T-cell (primary cell): ENCODE results near the gene CUTA. TPM values are rescaled to one million over a fixed set of nuclear protein-coding genes. Genes with fewer than 3 reads are reported as not detected.
A peak's percentile ranks its signal among the peaks of the same experiment; 100 is the strongest.

Experiments
- ATAC-seq, 4 experiments: fragments of 200-7000 bp in 3 of 4; fragments of 150-1000 bp in 1 of 4; cut with Tn5 transposase; replicated peaks in 1 of 4; 1 replicate in 3 of 4; 2 replicates in 1 of 4; pipeline ENCODE4 v1.10.0; 2021; ENCODE audit warnings: moderate library complexity in 3 of 4, mild to moderate bottlenecking in 2 of 4, moderate number of reproducible peaks in 1 of 4
- CTCF ChIA-PET, 2 donors: fragments of 300-600 bp; sonication (Branson Sonifier 250); formaldehyde crosslinking; loops; one replicate each; lab custom pipeline; 2022; ENCODE audit warnings: antibody characterized with exemption in 2 of 2; lab: Charles Lee
- POLR2A ChIA-PET, 2 donors: fragments of 300-600 bp; sonication (Branson Sonifier 250); formaldehyde crosslinking; loops; one replicate each; lab custom pipeline; 2022; ENCODE audit warnings: antibody characterized with exemption in 2 of 2; lab: Charles Lee
- DNase-seq, 35 experiments: peaks; one replicate each; pipeline versions ENCODE4 v3.0.0 to v3.0.0-alpha.2; 2013 to 2023
- H3K27ac ChIP-seq: one replicate; pipeline ENCODE4 v1.5.1; 2013; ENCODE audit warnings: low read length
- H3K27me3 ChIP-seq, 2 experiments: replicated peaks in 1 of 2; 1 replicate in 1 of 2; 2 replicates in 1 of 2; pipeline versions ENCODE4 v1.6.1 to v1.7.0; 2013; ENCODE audit warnings: low read length in 1 of 2, mixed read lengths in 1 of 2; ENCODE audit not compliant: control insufficient read depth in 2 of 2, insufficient read depth in 2 of 2; ENCODE audit errors: extremely low read depth in 1 of 2
- H3K36me3 ChIP-seq, 2 donors: 1 replicate in 1 of 2; 2 replicates in 1 of 2; pipeline versions ENCODE4 v1.6.1 to v1.7.0; 2013; ENCODE audit warnings: low read length in 1 of 2; ENCODE audit not compliant: control insufficient read depth in 2 of 2, insufficient read depth in 1 of 2; ENCODE audit errors: extremely low read depth in 1 of 2
- H3K4me1 ChIP-seq, 2 experiments: 1 replicate in 1 of 2; 2 replicates in 1 of 2; pipeline versions ENCODE4 v1.6.1 to v1.7.0; 2013; ENCODE audit warnings: low read length in 2 of 2, mixed read lengths in 1 of 2; ENCODE audit not compliant: insufficient read depth in 2 of 2, control insufficient read depth in 1 of 2; ENCODE audit errors: extremely low read depth in 1 of 2
- H3K4me3 ChIP-seq, 2 donors: 1 replicate in 1 of 2; 2 replicates in 1 of 2; pipeline versions ENCODE4 v1.5.1 to v1.7.0; 2013; ENCODE audit warnings: mild to moderate bottlenecking in 2 of 2, low read length in 1 of 2, moderate library complexity in 1 of 2; ENCODE audit not compliant: control insufficient read depth in 1 of 2; ENCODE audit errors: extremely low read depth in 1 of 2
- H3K9me3 ChIP-seq: 2 replicates; pipeline ENCODE4 v1.7.0; 2013
- H3K27ac Mint-ChIP-seq, 2 donors: one replicate each; pipeline ENCODE4 v1.8.0; 2020 to 2021; ENCODE audit warnings: mild to moderate bottlenecking in 2 of 2, mixed read lengths in 2 of 2
- H3K27me3 Mint-ChIP-seq, 2 donors: one replicate each; pipeline ENCODE4 v1.8.0; 2021 to 2022; ENCODE audit warnings: mixed read lengths in 2 of 2
- H3K36me3 Mint-ChIP-seq: one replicate; pipeline ENCODE4 v1.8.0; 2021; ENCODE audit warnings: mixed read lengths
- H3K4me1 Mint-ChIP-seq, 3 donors: one replicate each; pipeline ENCODE4 v1.8.0; 2020 to 2022; ENCODE audit warnings: mixed read lengths in 3 of 3, mild to moderate bottlenecking in 1 of 3
- H3K4me3 Mint-ChIP-seq, 3 donors: one replicate each; pipeline ENCODE4 v1.8.0; 2020 to 2022; ENCODE audit warnings: mild to moderate bottlenecking in 3 of 3, mixed read lengths in 3 of 3, moderate library complexity in 3 of 3
- H3K9me3 Mint-ChIP-seq, 3 donors: one replicate each; pipeline ENCODE4 v1.8.0; 2020 to 2022; ENCODE audit warnings: mixed read lengths in 3 of 3
- WGBS: methylation state at CpG from one replicate; pipeline ENCODE4 v1.1.5; 2013; ENCODE audit warnings: missing lambda C conversion rate; ENCODE audit not compliant: insufficient coverage; 5-methylcytosine and 5-hydroxymethylcytosine counted together
- total RNA-seq, 35 experiments: library from RNA in 6 of 35; stranded (reverse) in 6 of 35; fragments of 120-200 nt in 1 of 35; gene quantifications; one replicate each; pipeline versions ENCODE4 v1.2.1 to v1.2.4 and lab custom pipeline; 2013 to 2026

Gene CUTA
- total RNA-seq, result 100 to 1,000 TPM; 169 to 184 (median 176) TPM
- total RNA-seq (2013), result 125 TPM
- total RNA-seq (lab: John Stamatoyannopoulos, UW), result 30.9 to 100 (median 68.0) reads per million in 29 experiments

GRCh38 chr6:33417903-33418689, at the start of gene CUTA:
Gene CUTA, minus strand, starts transcription at chr6:33418107. Its CDS starts 107 bp downstream, at chr6:33418000.
- Mint-ChIP-seq H3K27ac (peak within 1 kb of the TSS; percentile 96 to 99), H3K36me3 (peaks cover 28% of the 10 kb centered on the region), H3K4me1 (peaks cover 65 to 84% (median 79%) of the 10 kb centered on the region in 3 donors), H3K4me3 (peak within 1 kb of the TSS; percentile 92 to 94 (median 94)), H3K27me3 (no peaks in the 10 kb centered on the region), H3K9me3 (no peaks in the 10 kb centered on the region)
- Histone ChIP-seq H3K4me3 (peak within 1 kb of the TSS; percentile 86 to 91), H3K27ac (peak within 1 kb of the TSS; percentile 98), H3K36me3 (peaks cover 0 to 38% of the 10 kb centered on the region in 2 donors), H3K9me3 (no peaks in the 10 kb centered on the region), H3K4me1 (peaks cover 23 to 72% of the 10 kb centered on the region in 2 experiments), H3K27me3 (no peaks in the 10 kb centered on the region)
- DNase-seq, result peak; percentile 95 to 100 (median 99)
- peak; percentile 86 to 92 (median 92) for ATAC-seq
- CTCF ChIA-PET, result interaction anchor here in 1 of 2 donors (1.3 to 1.6 kb wide), 3 partner anchors 11 to 36 kb away, joined by 3 to 12 read pairs (median 3); partner anchors contain the start of gene ZBTB9
- WGBS, result under 1% methylated on average over 39 of the region's 51 CpGs
- POLR2A ChIA-PET, result interaction anchor here in 1 of 2 donors (0.6 to 1.2 kb wide), 3 partner anchors 12 to 152 kb away, joined by 3 to 5 read pairs (median 3); no protein-coding TSS in a partner anchor

GRCh38 chr6:33467091-33467490, 49.2 kb upstream of the CUTA start:
- Mint-ChIP-seq H3K27ac (no peak overlapping the region), H3K9me3 (no peaks in the 10 kb centered on the region), H3K36me3 (no peaks in the 10 kb centered on the region), H3K4me1 (no peaks in the 10 kb centered on the region), H3K4me3 (no peak overlapping the region), H3K27me3 (no peaks in the 10 kb centered on the region)
- no peak for ATAC-seq
- peaks cover 0 to 5% of the 10 kb centered on the region in 2 experiments for H3K27me3 ChIP-seq
- H3K4me3 ChIP-seq, result no peak overlapping the region
- CTCF ChIA-PET, result no interaction called here
- no peaks in the 10 kb centered on the region for H3K9me3 ChIP-seq
- no peaks in the 10 kb centered on the region for H3K36me3 ChIP-seq
- no peak overlapping the region for H3K27ac ChIP-seq
- WGBS, result no CpG with 5 or more reads among the region's 7 CpGs
- POLR2A ChIA-PET, result interaction anchor here in 1 of 2 donors (0.6 kb wide), 1 partner anchor 65 kb away, joined by 5 read pairs; no protein-coding TSS in a partner anchor
- no peaks in the 10 kb centered on the region for H3K4me1 ChIP-seq
- DNase-seq, result no peak

GRCh38 chr6:33466075-33466735, 48.3 kb upstream of the CUTA start:
- ATAC-seq, result no peak
- Mint-ChIP-seq H3K4me3 (no peak overlapping the region), H3K4me1 (no peaks in the 10 kb centered on the region), H3K9me3 (no peaks in the 10 kb centered on the region), H3K27me3 (peaks cover 0 to 2% of the 10 kb centered on the region in 2 donors), H3K27ac (no peak overlapping the region), H3K36me3 (no peaks in the 10 kb centered on the region)
- H3K4me1 ChIP-seq, result no peaks in the 10 kb centered on the region
- 97% methylated on average over 4 of the region's 4 CpGs for WGBS
- H3K9me3 ChIP-seq, result no peaks in the 10 kb centered on the region
- no peak overlapping the region for H3K4me3 ChIP-seq
- CTCF ChIA-PET, result no interaction called here
- no peak for DNase-seq
- POLR2A ChIA-PET, result no interaction called here
- H3K27ac ChIP-seq, result no peak overlapping the region
- no peaks in the 10 kb centered on the region for H3K36me3 ChIP-seq
- H3K27me3 ChIP-seq, result peaks cover 0 to 5% of the 10 kb centered on the region in 2 experiments

GRCh38 chr6:33459226-33459625, 41.3 kb upstream of the CUTA start:
- peaks cover 5 to 14% of the 10 kb centered on the region in 2 donors for H3K36me3 ChIP-seq
- no peak overlapping the region for H3K27ac Mint-ChIP-seq
- no peaks in the 10 kb centered on the region for H3K9me3 ChIP-seq
- ATAC-seq (no peak), DNase-seq (no peak)
- POLR2A ChIA-PET, result no interaction called here
- no peak overlapping the region for H3K4me3 Mint-ChIP-seq
- H3K27me3 ChIP-seq, result no peaks in the 10 kb centered on the region
- CTCF ChIA-PET, result no interaction called here
- H3K4me3 ChIP-seq, result no peak overlapping the region
- peaks cover 18 to 24% (median 22%) of the 10 kb centered on the region in 3 donors for H3K4me1 Mint-ChIP-seq
- peaks cover 24% of the 10 kb centered on the region for H3K36me3 Mint-ChIP-seq
- WGBS, result no CpG with 5 or more reads among the region's 2 CpGs
- H3K4me1 ChIP-seq, result peaks cover 5 to 15% of the 10 kb centered on the region in 2 experiments
- H3K27ac ChIP-seq, result no peak overlapping the region
- peaks cover 0 to 2% of the 10 kb centered on the region in 2 donors for H3K27me3 Mint-ChIP-seq
- no peaks in the 10 kb centered on the region for H3K9me3 Mint-ChIP-seq

- no CpG with 5 or more reads among the region's 3 CpGs for WGBS
These were observed 40.8 kb upstream of the CUTA start for GRCh38 chr6:33458676-33459075.

GRCh38 chr6:33456156-33456555, 38.2 kb upstream of the CUTA start:
- no peak for ATAC-seq
- no peak for DNase-seq
- peaks cover 5 to 14% of the 10 kb centered on the region in 2 donors for H3K36me3 ChIP-seq
- H3K27me3 ChIP-seq, result no peaks in the 10 kb centered on the region
- Mint-ChIP-seq H3K9me3 (no peaks in the 10 kb centered on the region), H3K27ac (no peak overlapping the region), H3K27me3 (no peaks in the 10 kb centered on the region), H3K4me3 (peak overlapping the region; percentile 25 to 91 (median 61)), H3K36me3 (peaks cover 24% of the 10 kb centered on the region), H3K4me1 (peaks cover 35 to 42% (median 39%) of the 10 kb centered on the region in 3 donors)
- H3K9me3 ChIP-seq, result no peaks in the 10 kb centered on the region
- peaks cover 10 to 37% of the 10 kb centered on the region in 2 experiments for H3K4me1 ChIP-seq
- ChIA-PET CTCF (no interaction called here), POLR2A (interaction anchor here in 1 of 2 donors (0.5 to 1.2 kb wide), 2 partner anchors 119 to 124 kb away, joined by 3 read pairs; partner anchors contain the start of gene BAK1)
- H3K4me3 ChIP-seq, result no peak overlapping the region
- 99% methylated on average over 12 of the region's 12 CpGs for WGBS
- no peak overlapping the region for H3K27ac ChIP-seq

More at GRCh38 chr6:33458676-33459075, 40.8 kb upstream of the CUTA start:
- no peak overlapping the region for H3K4me3 ChIP-seq
- no peak overlapping the region for H3K27ac ChIP-seq
- peaks cover 5 to 19% of the 10 kb centered on the region in 2 experiments for H3K4me1 ChIP-seq
- H3K9me3 ChIP-seq, result no peaks in the 10 kb centered on the region
- Mint-ChIP-seq H3K9me3 (no peaks in the 10 kb centered on the region), H3K4me3 (no peak overlapping the region), H3K27ac (no peak overlapping the region), H3K27me3 (peaks cover 0 to 2% of the 10 kb centered on the region in 2 donors), H3K4me1 (peaks cover 22 to 28% (median 27%) of the 10 kb centered on the region in 3 donors), H3K36me3 (peaks cover 24% of the 10 kb centered on the region)
- DNase-seq (no peak), ATAC-seq (no peak)
- POLR2A ChIA-PET, result no interaction called here
- no peaks in the 10 kb centered on the region for H3K27me3 ChIP-seq
- peaks cover 5 to 14% of the 10 kb centered on the region in 2 donors for H3K36me3 ChIP-seq
- CTCF ChIA-PET, result no interaction called here
